ENCODE data around the gene LIM2.

Gene LIM2

DNA sequence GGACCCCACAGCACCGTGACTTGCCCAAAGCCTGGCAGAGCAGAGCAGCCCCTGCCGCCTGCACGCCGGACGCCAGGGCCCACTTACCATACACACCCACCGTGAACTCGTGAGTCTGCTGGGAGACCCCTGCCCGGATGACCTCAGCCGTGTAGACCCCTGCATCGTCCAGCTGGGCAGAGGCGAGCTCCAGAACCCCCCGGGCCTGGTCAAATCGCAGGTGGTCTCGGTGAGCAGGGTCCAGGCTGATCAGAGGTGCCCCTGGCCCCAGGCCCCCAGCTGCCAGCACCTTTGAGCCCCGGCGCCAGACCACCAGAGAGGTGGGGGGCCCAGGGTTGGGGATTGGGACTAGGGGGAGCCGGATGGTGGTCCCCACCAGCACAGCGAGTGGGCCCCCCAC, 46.7 kb downstream of the LIM2 start:
- TF ChIP-seq NFRKB (IDR thresholded peaks at IDR 0.05) = no peak
- POLR2A ChIA-PET = interaction anchor here (0.8 to 5.9 kb wide), 4 partner anchors 9 to 53 kb away, joined by 3 to 40 read pairs (median 12); partner anchors contain the start of gene ETFB
- CTCF ChIA-PET = no interaction called here
- DNase-seq (ENCODE audit: extremely low spot score) = no peak

DNA sequence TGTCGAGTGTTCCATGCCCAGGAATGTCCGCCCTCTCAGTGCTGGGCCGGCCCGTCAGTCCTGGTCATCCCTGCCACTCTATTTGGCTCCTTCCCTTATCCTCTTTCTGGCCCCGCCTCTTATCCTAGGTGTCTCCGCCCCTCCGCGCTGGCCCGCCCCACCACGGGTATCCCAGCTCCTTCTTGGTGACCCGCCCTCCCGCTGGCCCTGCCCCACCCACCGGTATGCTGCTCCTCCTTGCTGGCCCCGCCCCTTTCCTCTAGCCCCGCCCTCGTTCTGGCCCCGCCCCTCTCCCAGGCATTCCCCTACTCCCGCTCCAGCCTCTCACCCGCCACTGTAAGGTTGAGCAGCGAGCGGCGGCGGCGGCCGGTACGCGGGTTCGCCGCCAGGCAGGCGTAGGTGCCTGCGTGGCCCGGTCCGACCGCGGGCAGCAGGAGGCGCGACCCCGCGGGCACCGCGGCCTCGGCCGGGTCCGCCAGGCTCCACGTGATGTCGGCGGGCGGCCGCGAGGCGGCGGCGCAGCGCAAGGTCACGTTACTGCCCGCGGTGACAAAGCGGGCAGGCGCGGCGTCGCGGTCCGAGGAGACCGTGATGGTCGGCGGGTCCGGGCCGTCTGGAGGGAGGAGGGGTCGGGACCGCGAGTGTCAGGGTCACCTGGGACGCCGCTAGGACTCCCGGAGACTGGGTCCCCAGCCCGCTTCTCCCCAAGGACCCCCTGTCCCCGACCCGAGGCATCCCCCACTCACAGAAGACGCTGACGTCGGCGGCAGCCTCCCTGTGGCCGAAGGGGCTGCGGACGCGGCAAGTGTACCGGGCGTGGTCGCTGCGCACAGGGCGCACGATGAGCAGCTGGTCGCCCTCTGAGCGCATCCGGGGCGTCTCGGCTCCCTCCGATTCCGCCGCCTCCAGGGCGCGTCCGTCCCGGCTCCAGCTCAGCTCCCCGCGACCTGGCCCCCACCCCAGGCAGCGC, 47.8 kb downstream of the LIM2 start:
- ChIA-PET POLR2A (interaction anchor here (0.5 to 5.9 kb wide), 8 partner anchors 10 to 54 kb away, joined by 3 to 40 read pairs (median 4); partner anchors contain the start of gene ETFB), CTCF (interaction anchor here (0.6 to 1.1 kb wide), 2 partner anchors 26 to 41 kb away, joined by 3 to 6 read pairs; partner anchors contain the start of gene ETFB)
- peak; percentile 98 for DNase-seq (ENCODE audit: extremely low spot score)
- peak; percentile 81 for TF ChIP-seq L3MBTL2 (conservative IDR thresholded peaks at IDR 0.05)
- TF ChIP-seq LEF1 (IDR thresholded peaks at IDR 0.05; ENCODE audit: borderline replicate concordance) = no peak
- no peak for TF ChIP-seq NFRKB (IDR thresholded peaks at IDR 0.05)
- TF ChIP-seq FOXA1 (IDR thresholded peaks at IDR 0.05) = no peak
- TF ChIP-seq SUZ12 (IDR thresholded peaks at IDR 0.05) = no peak
- no peak for TF ChIP-seq CTBP1 (IDR thresholded peaks at IDR 0.05; ENCODE audit: borderline replicate concordance)
- TF ChIP-seq ELF4 (IDR thresholded peaks at IDR 0.05) = no peak
- TF ChIP-seq FOXK2 (IDR thresholded peaks at IDR 0.05) = no peak
- no peak for TF ChIP-seq ZNF384 (IDR thresholded peaks at IDR 0.05)
- TF ChIP-seq ARNT (IDR thresholded peaks at IDR 0.05) = no peak
- no peak; the same call in 1 of the 2 replicates for TF ChIP-seq FOXM1 (IDR thresholded peaks at IDR 0.05; ENCODE audit: borderline replicate concordance)
- TF ChIP-seq, protein P1, sequence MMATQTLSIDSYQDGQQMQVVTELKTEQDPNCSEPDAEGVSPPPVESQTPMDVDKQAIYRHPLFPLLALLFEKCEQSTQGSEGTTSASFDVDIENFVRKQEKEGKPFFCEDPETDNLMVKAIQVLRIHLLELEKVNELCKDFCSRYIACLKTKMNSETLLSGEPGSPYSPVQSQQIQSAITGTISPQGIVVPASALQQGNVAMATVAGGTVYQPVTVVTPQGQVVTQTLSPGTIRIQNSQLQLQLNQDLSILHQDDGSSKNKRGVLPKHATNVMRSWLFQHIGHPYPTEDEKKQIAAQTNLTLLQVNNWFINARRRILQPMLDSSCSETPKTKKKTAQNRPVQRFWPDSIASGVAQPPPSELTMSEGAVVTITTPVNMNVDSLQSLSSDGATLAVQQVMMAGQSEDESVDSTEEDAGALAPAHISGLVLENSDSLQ (IDR thresholded peaks at IDR 0.05) = peak; percentile 92
- no peak for TF ChIP-seq BHLHE40 (IDR thresholded peaks at IDR 0.05; ENCODE audit: borderline replicate concordance)
- TF ChIP-seq SP1 (IDR thresholded peaks at IDR 0.05) = no peak
- TF ChIP-seq HDGF (IDR thresholded peaks at IDR 0.05; ENCODE audit: borderline replicate concordance) = no peak

DNA sequence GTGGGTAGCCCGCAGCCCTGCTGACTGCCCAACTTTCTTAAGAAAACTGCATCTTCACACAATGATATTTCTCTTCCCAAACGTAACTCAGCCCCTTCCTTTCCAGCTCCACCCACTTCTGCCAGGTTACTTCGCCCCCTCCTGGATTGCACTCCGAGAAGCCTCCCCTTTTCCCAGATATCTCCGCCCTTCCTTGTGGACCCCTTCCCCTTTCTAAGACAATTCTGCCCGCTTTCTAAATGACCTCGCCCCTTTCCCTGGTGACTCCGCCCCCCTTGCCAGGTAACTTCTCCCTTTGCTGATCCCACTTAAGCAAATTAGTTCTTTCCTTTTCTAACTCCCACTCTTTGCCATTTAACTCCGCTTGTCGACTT, 48.5 kb downstream of the LIM2 start:
- ChIA-PET CTCF (interaction anchor here (0.6 to 1.1 kb wide), 2 partner anchors 27 to 42 kb away, joined by 3 to 6 read pairs; partner anchors contain the start of gene ETFB), POLR2A (interaction anchor here (0.5 to 5.9 kb wide), 7 partner anchors 10 to 55 kb away, joined by 3 to 40 read pairs (median 5); partner anchors contain the start of gene ETFB)
- DNase-seq (ENCODE audit: extremely low spot score) = no peak
- TF ChIP-seq BHLHE40 (IDR thresholded peaks at IDR 0.05; ENCODE audit: borderline replicate concordance) (no peak), ELF4 (IDR thresholded peaks at IDR 0.05) (no peak), SUZ12 (IDR thresholded peaks at IDR 0.05) (no peak), LEF1 (IDR thresholded peaks at IDR 0.05; ENCODE audit: borderline replicate concordance) (no peak), CTBP1 (IDR thresholded peaks at IDR 0.05; ENCODE audit: borderline replicate concordance) (no peak), NFRKB (IDR thresholded peaks at IDR 0.05) (no peak), L3MBTL2 (conservative IDR thresholded peaks at IDR 0.05) (no peak), TARDBP (IDR thresholded peaks at IDR 0.05) (no peak), SP1 (IDR thresholded peaks at IDR 0.05) (no peak), ZNF384 (IDR thresholded peaks at IDR 0.05) (no peak), HDGF (IDR thresholded peaks at IDR 0.05; ENCODE audit: borderline replicate concordance) (no peak), FOXA1 (IDR thresholded peaks at IDR 0.05) (no peak), ARNT (IDR thresholded peaks at IDR 0.05) (no peak), FOXK2 (IDR thresholded peaks at IDR 0.05) (no peak), FOXM1 (IDR thresholded peaks at IDR 0.05; ENCODE audit: borderline replicate concordance) (no peak)
- TF ChIP-seq, protein P1 (IDR thresholded peaks at IDR 0.05) = no peak

DNA sequence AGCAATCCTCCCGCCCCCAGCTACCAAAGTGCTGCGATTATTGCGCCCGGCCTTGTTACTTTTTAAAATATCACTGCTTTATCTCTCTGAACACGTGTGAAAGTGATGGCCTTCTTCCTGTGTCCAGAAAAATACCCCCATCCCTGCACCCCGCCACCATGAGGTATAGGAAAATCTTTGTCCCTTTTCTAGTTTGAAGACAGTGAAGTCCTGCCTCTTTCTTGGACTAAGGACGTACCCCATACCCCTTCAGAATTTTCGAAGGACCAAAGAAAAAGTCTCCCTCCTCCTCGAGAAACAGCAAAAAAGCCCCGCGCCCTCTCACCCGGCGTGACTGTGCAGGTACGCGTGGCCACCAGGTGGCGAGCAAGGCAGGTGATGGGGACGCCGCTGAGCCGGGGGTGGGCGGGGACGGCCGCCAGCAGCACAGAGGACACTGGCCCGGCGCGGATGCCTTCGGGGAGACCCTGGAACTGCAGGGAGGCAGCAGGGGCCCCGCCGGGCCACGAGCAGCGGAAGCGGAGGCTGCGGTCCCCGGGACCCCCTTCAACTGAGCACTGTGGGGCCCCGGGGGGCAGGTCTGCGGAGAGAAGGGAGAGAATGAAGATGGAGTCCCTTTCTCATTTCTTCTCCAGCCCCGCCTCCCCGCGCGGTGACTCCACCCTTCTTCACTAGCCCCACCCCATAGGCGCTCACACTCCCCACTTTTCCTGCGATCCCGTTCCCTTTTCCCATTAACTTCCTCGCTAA, 49.0 kb downstream of the LIM2 start:
- TF ChIP-seq HDGF (IDR thresholded peaks at IDR 0.05; ENCODE audit: borderline replicate concordance) (no peak), L3MBTL2 (conservative IDR thresholded peaks at IDR 0.05) (peak; percentile 61)
- ChIA-PET POLR2A (interaction anchor here (1.0 to 5.9 kb wide), 5 partner anchors 27 to 56 kb away, joined by 3 to 40 read pairs (median 5); partner anchors contain the start of gene ETFB), CTCF (interaction anchor here (0.6 to 1.1 kb wide), 2 partner anchors 10 to 42 kb away, joined by 3 read pairs; no protein-coding TSS in a partner anchor)
- DNase-seq (ENCODE audit: extremely low spot score) = peak; percentile 82

DNA sequence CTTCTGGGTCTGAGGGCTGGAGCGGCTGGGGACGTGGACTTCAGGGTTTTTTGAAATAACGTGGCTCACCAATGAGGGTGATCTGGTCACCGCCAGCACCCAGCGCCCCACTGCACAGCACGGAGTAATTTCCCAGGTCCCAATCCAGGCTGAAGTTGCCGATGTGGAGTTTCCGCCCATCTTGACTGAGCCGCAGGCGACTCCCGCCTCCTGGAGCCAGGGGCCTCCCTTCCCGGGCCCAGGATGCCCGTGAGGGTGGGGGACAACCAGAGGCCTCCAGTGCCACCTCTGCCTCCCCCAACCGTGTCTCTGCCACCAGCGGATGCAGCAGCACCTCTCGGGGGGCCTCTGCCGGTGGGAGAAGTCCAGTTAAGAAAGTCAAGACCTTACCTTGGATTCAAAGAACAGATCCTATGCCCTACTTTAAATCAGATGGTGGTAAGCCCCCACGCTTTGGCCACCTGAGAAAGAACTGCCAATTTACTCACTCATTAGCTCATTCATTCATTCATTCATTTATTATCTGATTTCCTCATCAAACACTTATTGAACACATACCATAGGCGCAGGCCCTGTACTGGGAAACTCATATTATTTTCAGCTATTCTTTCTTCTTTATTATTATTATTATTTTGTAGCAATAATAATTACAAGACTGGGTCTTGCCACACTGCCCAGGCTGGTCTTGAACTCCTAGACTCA, 49.8 kb downstream of the LIM2 start:
- DNase-seq (ENCODE audit: extremely low spot score) = no peak
- no peak for TF ChIP-seq BHLHE40 (IDR thresholded peaks at IDR 0.05; ENCODE audit: borderline replicate concordance)
- TF ChIP-seq ZNF384 (IDR thresholded peaks at IDR 0.05) = no peak
- TF ChIP-seq NFRKB (IDR thresholded peaks at IDR 0.05) = no peak
- TF ChIP-seq ELF4 (IDR thresholded peaks at IDR 0.05) = no peak
- TF ChIP-seq, protein P1 (IDR thresholded peaks at IDR 0.05) = no peak
- TF ChIP-seq L3MBTL2 (conservative IDR thresholded peaks at IDR 0.05) = no peak
- no peak for TF ChIP-seq FOXA1 (IDR thresholded peaks at IDR 0.05)
- TF ChIP-seq FOXM1 (IDR thresholded peaks at IDR 0.05; ENCODE audit: borderline replicate concordance) = no peak
- TF ChIP-seq TARDBP (IDR thresholded peaks at IDR 0.05) = no peak
- no peak for TF ChIP-seq SUZ12 (IDR thresholded peaks at IDR 0.05)
- TF ChIP-seq CTBP1 (IDR thresholded peaks at IDR 0.05; ENCODE audit: borderline replicate concordance) = no peak
- no peak for TF ChIP-seq HDGF (IDR thresholded peaks at IDR 0.05; ENCODE audit: borderline replicate concordance)
- TF ChIP-seq FOXK2 (IDR thresholded peaks at IDR 0.05) = no peak
- no peak for TF ChIP-seq ARNT (IDR thresholded peaks at IDR 0.05)
- TF ChIP-seq LEF1 (IDR thresholded peaks at IDR 0.05; ENCODE audit: borderline replicate concordance) = no peak
- TF ChIP-seq SP1 (IDR thresholded peaks at IDR 0.05) = no peak
- POLR2A ChIA-PET = interaction anchor here (1.0 kb wide), 1 partner anchor 57 kb away, joined by 3 read pairs; no protein-coding TSS in a partner anchor
- CTCF ChIA-PET = interaction anchor here (0.6 kb wide), 2 partner anchors 9 to 40 kb away, joined by 3 to 4 read pairs; no protein-coding TSS in a partner anchor

Measured in HEK293T (cell line).